Transverse colon (tissue), 4 donors: ENCODE measurements around the gene TMEM181. TPM values are rescaled to one million over a fixed set of nuclear protein-coding genes. Genes with fewer than 3 reads are reported as not detected.

Source experiments
- DNase-seq: peaks from one replicate; pipeline ENCODE4 v3.0.0-alpha.2; 2019
- H3K27ac ChIP-seq, 4 donors: fragments of 200-600 bp; sonication (generic); 2 replicates each; pipeline ENCODE4 v1.5.1; 2016 to 2018; ENCODE audit warnings: inconsistent platforms in 4 of 4
- H3K27me3 ChIP-seq: fragments of 200-600 bp; sonication (generic); 2 replicates; pipeline ENCODE4 v1.5.1; 2017; ENCODE audit warnings: inconsistent platforms
- H3K36me3 ChIP-seq, 4 donors: fragments of 200-600 bp; sonication (generic); 2 replicates each; pipeline ENCODE4 v1.5.1; 2017 to 2019; ENCODE audit warnings: inconsistent platforms in 4 of 4
- H3K4me1 ChIP-seq, 4 donors: fragments of 200-600 bp; sonication (generic); 2 replicates each; pipeline ENCODE4 v1.5.1; 2017 to 2020; ENCODE audit warnings: inconsistent platforms in 4 of 4
- H3K4me3 ChIP-seq, 4 donors: fragments of 200-600 bp; sonication (generic); 1 replicate in 1 of 4; 2 replicates in 3 of 4; pipeline versions ENCODE4 v1.5.1 to v1.6.1; 2017 to 2019; ENCODE audit warnings: inconsistent platforms in 4 of 4
- H3K9me3 ChIP-seq, 2 donors: fragments of 200-600 bp; sonication (generic); 2 replicates each; pipeline ENCODE4 v1.5.1; 2017 to 2019; ENCODE audit warnings: inconsistent platforms in 2 of 2
- EP300 ChIP-seq: sonication (generic); formaldehyde crosslinking; IDR thresholded peaks from one replicate; pipeline ENCODE4 v1.6.1; 2017; ENCODE audit warnings: antibody characterized with exemption, low read depth
- POLR2A ChIP-seq: fragments of 450-650 bp; IDR thresholded peaks from one replicate; pipeline ENCODE4 v1.6.1; 2016; ENCODE audit warnings: antibody characterized with exemption, mild to moderate bottlenecking, moderate library complexity
- POLR2AphosphoS5 ChIP-seq, 3 donors: sonication (generic); formaldehyde crosslinking; IDR thresholded peaks; one replicate each; pipeline ENCODE4 v1.6.1; 2016; ENCODE audit warnings: antibody characterized with exemption in 3 of 3
- WGBS, 2 donors: methylation state at CpG; one replicate each; pipeline ENCODE4 v1.1.5; 2018; ENCODE audit warnings: low coverage in 1 of 2; 5-methylcytosine and 5-hydroxymethylcytosine counted together
- in situ Hi-C, 4 donors: fragments of 200-750 bp; cut with MboI; loops; one replicate each; pipeline versions ENCODE4 v1.15.0 to v1.15.1; 2017; ENCODE audit warnings: low sequenced_read_pairs in 3 of 4, low pct_ligation_motif_present in 1 of 4, low pct_unique_long_range_greater_than_20kb in 1 of 4
- intact Hi-C: fragments of 100-400 bp; cut with DNase I; formaldehyde crosslinking; loops from one replicate; pipeline ENCODE4 v1.15.1; 2023; ENCODE audit warnings: low total_unique reads
- total RNA-seq, 4 donors: library from RNA; depleted of rRNA; stranded (reverse); fragments of >200 nt; gene quantifications; one replicate each; pipeline ENCODE4 v1.1.0, GENCODE V29; 2016
- TF ChIP-seq, protein P1 (sequence below), 5 experiments: fragments of 200-600 bp in 3 of 5; fragments of 450-650 bp in 2 of 5; sonication (generic) in 3 of 5; IDR thresholded peaks; 1 replicate in 2 of 5; 2 replicates in 3 of 5; pipeline ENCODE4 v1.5.1; 2016 to 2017; ENCODE audit warnings: antibody characterized with exemption in 5 of 5, inconsistent platforms in 3 of 5, mild to moderate bottlenecking in 2 of 5, moderate library complexity in 1 of 5

TMEM181 gene
- total RNA-seq, 4 donors from 2014 or later, result 15.7 to 41.3 (median 34.2) TPM

DNA sequence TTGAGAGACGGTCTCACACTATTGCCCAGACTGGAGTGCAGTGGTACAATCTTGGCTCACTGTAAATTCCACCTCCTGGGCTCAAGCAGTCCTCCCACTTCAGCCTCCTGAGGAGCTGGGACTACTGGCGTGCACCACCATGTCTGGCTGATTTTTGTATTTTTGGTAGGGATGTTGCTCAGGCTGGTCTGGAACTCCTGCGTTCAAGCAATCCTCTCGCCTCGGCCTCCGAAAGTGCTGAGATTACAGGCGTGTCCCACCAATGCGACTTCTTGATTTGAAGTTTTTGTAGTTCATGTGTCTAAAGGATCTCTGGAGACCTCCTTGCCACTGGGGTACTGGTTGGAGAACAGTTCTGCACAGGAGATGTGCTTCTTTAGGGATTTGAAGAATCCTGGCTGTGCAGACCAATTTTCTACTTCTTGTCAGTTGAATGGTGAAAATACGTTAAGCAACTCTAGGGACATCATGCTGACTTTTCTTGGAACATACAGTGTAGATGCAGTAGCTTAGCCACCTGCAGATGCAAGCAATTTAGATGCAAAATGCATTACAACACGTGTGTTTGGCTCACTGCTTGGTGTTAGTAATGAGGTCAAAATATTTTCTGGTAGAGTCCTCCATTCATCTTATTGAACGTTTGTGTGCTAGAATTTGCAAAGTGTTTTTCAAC, 118.2 kb downstream of the TMEM181 start:
- in situ Hi-C loops, result loop anchor here in 2 of 4 donors (25.0 kb wide), 2 partner anchors 434 to 466 kb away; no protein-coding TSS in a partner anchor
- Histone ChIP-seq H3K36me3 (no peaks in the 10 kb centered on the region), H3K4me1 (no peaks in the 10 kb centered on the region), H3K27ac (no peak overlapping the region), H3K9me3 (no peaks in the 10 kb centered on the region), H3K27me3 (no peaks in the 10 kb centered on the region), H3K4me3 (no peak overlapping the region)
- 86 to 95% methylated on average over 6 to 11 of the region's 11 CpGs for WGBS, 2 donors
- intact Hi-C loops, result no loop called here
- no peak for DNase-seq
- no peak for TF ChIP-seq EP300
- TF ChIP-seq POLR2AphosphoS5 (IDR thresholded peaks at IDR 0.05), result no peak
- TF ChIP-seq POLR2A, result no peak
- TF ChIP-seq, protein P1, sequence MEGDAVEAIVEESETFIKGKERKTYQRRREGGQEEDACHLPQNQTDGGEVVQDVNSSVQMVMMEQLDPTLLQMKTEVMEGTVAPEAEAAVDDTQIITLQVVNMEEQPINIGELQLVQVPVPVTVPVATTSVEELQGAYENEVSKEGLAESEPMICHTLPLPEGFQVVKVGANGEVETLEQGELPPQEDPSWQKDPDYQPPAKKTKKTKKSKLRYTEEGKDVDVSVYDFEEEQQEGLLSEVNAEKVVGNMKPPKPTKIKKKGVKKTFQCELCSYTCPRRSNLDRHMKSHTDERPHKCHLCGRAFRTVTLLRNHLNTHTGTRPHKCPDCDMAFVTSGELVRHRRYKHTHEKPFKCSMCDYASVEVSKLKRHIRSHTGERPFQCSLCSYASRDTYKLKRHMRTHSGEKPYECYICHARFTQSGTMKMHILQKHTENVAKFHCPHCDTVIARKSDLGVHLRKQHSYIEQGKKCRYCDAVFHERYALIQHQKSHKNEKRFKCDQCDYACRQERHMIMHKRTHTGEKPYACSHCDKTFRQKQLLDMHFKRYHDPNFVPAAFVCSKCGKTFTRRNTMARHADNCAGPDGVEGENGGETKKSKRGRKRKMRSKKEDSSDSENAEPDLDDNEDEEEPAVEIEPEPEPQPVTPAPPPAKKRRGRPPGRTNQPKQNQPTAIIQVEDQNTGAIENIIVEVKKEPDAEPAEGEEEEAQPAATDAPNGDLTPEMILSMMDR (IDR thresholded peaks at IDR 0.05), result no peak

DNA sequence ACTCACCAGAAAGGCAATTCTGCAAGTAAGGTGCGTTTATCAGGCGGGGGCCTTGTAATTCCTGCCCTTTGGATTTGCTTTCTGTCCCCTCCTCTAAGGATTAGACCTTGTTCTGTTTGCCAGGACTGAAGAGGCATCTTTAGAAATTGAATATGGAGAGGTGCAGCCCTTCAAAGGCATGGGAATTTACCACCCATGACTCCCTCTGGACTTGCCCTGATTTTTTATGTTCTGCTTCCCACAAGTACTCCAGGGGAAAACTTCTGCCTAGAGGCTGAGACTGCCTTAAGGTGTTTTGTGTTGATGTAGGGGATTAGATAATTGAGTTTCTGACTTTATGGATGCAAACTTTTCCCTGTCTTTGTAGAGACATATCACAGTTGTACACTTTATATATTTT, 120.1 kb downstream of the TMEM181 start:
- in situ Hi-C loops (loop anchor here in 2 of 4 donors (25.0 kb wide), 2 partner anchors 432 to 468 kb away; no protein-coding TSS in a partner anchor), intact Hi-C loops (no loop called here)
- no peaks in the 10 kb centered on the region for H3K36me3 ChIP-seq
- H3K27me3 ChIP-seq, result no peaks in the 10 kb centered on the region
- no peak overlapping the region for H3K4me3 ChIP-seq
- no peaks in the 10 kb centered on the region for H3K9me3 ChIP-seq
- H3K27ac ChIP-seq, result no peak overlapping the region
- no peak for DNase-seq
- TF ChIP-seq POLR2AphosphoS5 (IDR thresholded peaks at IDR 0.05), result no peak
- TF ChIP-seq, protein P1 (IDR thresholded peaks at IDR 0.05), result no peak
- TF ChIP-seq EP300, result no peak
- TF ChIP-seq POLR2A, result no peak
- WGBS, 2 donors, result 88% methylated on average over 2 of the region's 2 CpGs; no CpG with 5 or more reads in 1 of the 2 donors
- H3K4me1 ChIP-seq, result peaks cover 0 to 8% (median 0%) of the 10 kb centered on the region in 4 donors

- Histone ChIP-seq H3K27me3 (no peaks in the 10 kb centered on the region), H3K36me3 (no peaks in the 10 kb centered on the region), H3K9me3 (no peaks in the 10 kb centered on the region), H3K27ac (no peak overlapping the region), H3K4me1 (peaks cover 0 to 9% (median 0%) of the 10 kb centered on the region in 4 donors), H3K4me3 (no peak overlapping the region)
- intact Hi-C loops, result no loop called here
- 94 to 100% methylated on average over 2 to 6 of the region's 6 CpGs for WGBS, 2 donors
- DNase-seq, result no peak
- TF ChIP-seq POLR2AphosphoS5 (IDR thresholded peaks at IDR 0.05), result no peak
- TF ChIP-seq, protein P1 (IDR thresholded peaks at IDR 0.05), result no peak
- in situ Hi-C loops, result loop anchor here in 2 of 4 donors (25.0 kb wide), 2 partner anchors 432 to 468 kb away; no protein-coding TSS in a partner anchor
Observed at GRCh38 chr6:158680481-158680880, 120.6 kb downstream of the TMEM181 start.

DNA sequence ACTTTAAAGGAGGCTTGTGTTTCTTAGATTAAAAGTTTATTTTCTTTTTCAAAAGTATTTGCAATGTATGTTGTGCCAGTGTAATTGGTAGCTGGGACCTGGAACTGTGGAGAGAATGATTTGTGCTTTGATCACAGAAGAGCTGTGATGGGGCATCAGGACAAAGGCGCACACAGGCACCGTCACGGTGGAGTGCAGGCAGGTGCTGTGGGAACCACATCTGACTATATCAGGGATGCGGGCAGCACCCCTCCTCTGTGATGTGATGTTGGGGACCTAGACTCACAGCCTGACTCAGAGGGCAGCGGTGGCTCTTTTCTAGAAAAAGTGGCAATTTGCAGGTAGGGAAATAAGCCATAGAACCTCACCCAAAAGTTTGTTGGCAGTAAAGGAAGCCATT, 124.4 kb downstream of the TMEM181 start:
- 67 to 75% methylated on average over 4 to 5 of the region's 5 CpGs for WGBS, 2 donors
- TF ChIP-seq, protein P1 (IDR thresholded peaks at IDR 0.05), result no peak
- Histone ChIP-seq H3K27me3 (no peaks in the 10 kb centered on the region), H3K9me3 (no peaks in the 10 kb centered on the region), H3K27ac (no peak overlapping the region), H3K4me3 (no peak overlapping the region), H3K4me1 (peaks cover 0 to 21% (median 0%) of the 10 kb centered on the region in 4 donors), H3K36me3 (no peaks in the 10 kb centered on the region)
- intact Hi-C loops (no loop called here), in situ Hi-C loops (loop anchor here in 2 of 4 donors (25.0 kb wide), 2 partner anchors 428 to 472 kb away; no protein-coding TSS in a partner anchor)
- no peak for DNase-seq
